HG03064 (cell line): Measurements from ENCODE around the gene GJC2.
"Not testable (repeated sequence)": the region's sequence is repeated elsewhere in the genome, so short reads cannot be mapped to it uniquely, and the experiment has no call there.

Experiments used
- ATAC-seq: cut with Tn5 transposase; IDR thresholded peaks from one replicate; pipeline ENCODE4 v1.9.1; 2021; ENCODE audit warnings: low read depth; ENCODE audit not compliant: unreplicated experiment

Gene GJC2

GRCh38 chr1:228170666-228171065 lies 20.9 kb downstream of the GJC2 start:
- no peak for ATAC-seq

- ATAC-seq = no peak
Measured at GRCh38 chr1:228171221-228171891, 21.6 kb downstream of the GJC2 start.

- no peak for ATAC-seq
Measured at GRCh38 chr1:228172591-228173527, 23.1 kb downstream of the GJC2 start.

- not testable (repeated sequence) for ATAC-seq
Measured at GRCh38 chr1:228173528-228174481, 24.1 kb downstream of the GJC2 start.

- ATAC-seq = no peak
Measured at GRCh38 chr1:228174482-228175315, 25.0 kb downstream of the GJC2 start.

- ATAC-seq = no peak
Measured at GRCh38 chr1:228175316-228176023, 25.7 kb downstream of the GJC2 start.

- ATAC-seq = no peak
Measured at GRCh38 chr1:228176024-228176395, 26.3 kb downstream of the GJC2 start.

- no peak for ATAC-seq
Measured at GRCh38 chr1:228176461-228177182, 26.9 kb downstream of the GJC2 start.

GRCh38 chr1:228177183-228177475 lies 27.4 kb downstream of the GJC2 start:
- no peak for ATAC-seq

GRCh38 chr1:228177721-228178710 lies 28.3 kb downstream of the GJC2 start:
- ATAC-seq = no peak

- ATAC-seq = no peak
Measured at GRCh38 chr1:228178737-228179684, 29.3 kb downstream of the GJC2 start.

GRCh38 chr1:228180271-228180958 lies 30.7 kb downstream of the GJC2 start:
- ATAC-seq = no peak

- ATAC-seq = no peak
Measured at GRCh38 chr1:228180959-228181644, 31.4 kb downstream of the GJC2 start.

- ATAC-seq = no peak
Measured at GRCh38 chr1:228181645-228182034, 31.9 kb downstream of the GJC2 start.

- ATAC-seq = no peak
Measured at GRCh38 chr1:228182296-228183030, 32.7 kb downstream of the GJC2 start.
